HuH-7.5 (cell line): ENCODE results near the gene ADAM19.
A peak's percentile ranks its signal among the peaks of the same experiment; 100 is the strongest.
"Not testable (repeated sequence)": the region's sequence is repeated elsewhere in the genome, so short reads cannot be mapped to it uniquely, and the experiment has no call there.

Source experiments
- DNase-seq: peaks from one replicate; pipeline ENCODE4 v3.0.0; 2011; ENCODE audit warnings: low spot score

The ADAM19 gene

GRCh38 chr5:157485340-157485739 lies 90.2 kb downstream of the ADAM19 start:
- no peak for DNase-seq

GRCh38 chr5:157484768-157485167 lies 90.8 kb downstream of the ADAM19 start:
- DNase-seq, result no peak

- DNase-seq, result not testable (repeated sequence)
These were observed 92.9 kb downstream of the ADAM19 start for GRCh38 chr5:157482702-157483101.

GRCh38 chr5:157481666-157482065 lies 93.9 kb downstream of the ADAM19 start:
- no peak for DNase-seq

- DNase-seq, result no peak
These were observed 94.3 kb downstream of the ADAM19 start for GRCh38 chr5:157481265-157481664.

GRCh38 chr5:157479612-157480510 lies 95.7 kb downstream of the ADAM19 start:
- no peak for DNase-seq

- DNase-seq, result no peak
These were observed 96.4 kb downstream of the ADAM19 start for GRCh38 chr5:157479166-157479565.

GRCh38 chr5:157478726-157479125 lies 96.8 kb downstream of the ADAM19 start:
- no peak for DNase-seq

GRCh38 chr5:157477814-157478494 lies 97.6 kb downstream of the ADAM19 start:
- DNase-seq, result no peak

GRCh38 chr5:157476702-157477408 lies 98.7 kb downstream of the ADAM19 start:
- DNase-seq, result peak; percentile 69

GRCh38 chr5:157475432-157475831 lies 100.1 kb downstream of the ADAM19 start:
- no peak for DNase-seq

GRCh38 chr5:157473383-157474320 lies 101.9 kb downstream of the ADAM19 start:
- no peak for DNase-seq

- DNase-seq, result no peak
These were observed 103.9 kb downstream of the ADAM19 start for GRCh38 chr5:157471709-157472108.

GRCh38 chr5:157470631-157471030 lies 104.9 kb downstream of the ADAM19 start:
- no peak for DNase-seq

- no peak for DNase-seq
These were observed 105.9 kb downstream of the ADAM19 start for GRCh38 chr5:157469687-157470086.

GRCh38 chr5:157469073-157469472 lies 106.5 kb downstream of the ADAM19 start:
- no peak for DNase-seq

GRCh38 chr5:157468293-157468965 lies 107.1 kb downstream of the ADAM19 start:
- no peak for DNase-seq

GRCh38 chr5:157464519-157465171 lies 110.9 kb downstream of the ADAM19 start:
- no peak for DNase-seq

- DNase-seq, result no peak
These were observed 111.7 kb downstream of the ADAM19 start for GRCh38 chr5:157463621-157464518.
